Measurements from ENCODE around the gene SGMS1.
"Not testable (repeated sequence)": the region's sequence is repeated elsewhere in the genome, so short reads cannot be mapped to it uniquely, and the experiment has no call there.

Gene SGMS1

GRCh38 chr10:50508315-50509051 lies 115.3 kb downstream of the SGMS1 start:
- DNase-seq (ENCODE audit: low spot score), result no peak

GRCh38 chr10:50506861-50507573 lies 116.7 kb downstream of the SGMS1 start:
- DNase-seq (ENCODE audit: low spot score), result no peak

GRCh38 chr10:50504389-50504788 lies 119.4 kb downstream of the SGMS1 start:
- DNase-seq (ENCODE audit: low spot score), result no peak

- DNase-seq (ENCODE audit: low spot score), result no peak
Observed at GRCh38 chr10:50503661-50504320, 120.0 kb downstream of the SGMS1 start.

- DNase-seq (ENCODE audit: low spot score), result not testable (repeated sequence)
Observed at GRCh38 chr10:50503156-50503555, 120.6 kb downstream of the SGMS1 start.

GRCh38 chr10:50501924-50502452 lies 121.8 kb downstream of the SGMS1 start:
- no peak for DNase-seq (ENCODE audit: low spot score)

GRCh38 chr10:50501478-50501877 lies 122.3 kb downstream of the SGMS1 start:
- DNase-seq (ENCODE audit: low spot score), result no peak

GRCh38 chr10:50498465-50498864 lies 125.3 kb downstream of the SGMS1 start:
- DNase-seq (ENCODE audit: low spot score), result no peak

GRCh38 chr10:50497758-50498157 lies 126.0 kb downstream of the SGMS1 start:
- DNase-seq (ENCODE audit: low spot score), result no peak

- DNase-seq (ENCODE audit: low spot score), result no peak
Observed at GRCh38 chr10:50496228-50496627, 127.5 kb downstream of the SGMS1 start.

GRCh38 chr10:50490241-50490640 lies 133.5 kb downstream of the SGMS1 start:
- DNase-seq (ENCODE audit: low spot score), result no peak

GRCh38 chr10:50484550-50484949 lies 139.2 kb downstream of the SGMS1 start:
- not testable (repeated sequence) for DNase-seq (ENCODE audit: low spot score)

- DNase-seq (ENCODE audit: low spot score), result no peak
Observed at GRCh38 chr10:50480054-50481007, 143.4 kb downstream of the SGMS1 start.

GRCh38 chr10:50477287-50478203 lies 146.2 kb downstream of the SGMS1 start:
- DNase-seq (ENCODE audit: low spot score), result no peak

- no peak for DNase-seq (ENCODE audit: low spot score)
Observed at GRCh38 chr10:50473756-50474155, 150.0 kb downstream of the SGMS1 start.

GRCh38 chr10:50472914-50473313 lies 150.8 kb downstream of the SGMS1 start:
- no peak for DNase-seq (ENCODE audit: low spot score)

- DNase-seq (ENCODE audit: low spot score), result no peak
Observed at GRCh38 chr10:50471583-50471975, 152.2 kb downstream of the SGMS1 start.

- no peak for DNase-seq (ENCODE audit: low spot score)
Observed at GRCh38 chr10:50470798-50471582, 152.8 kb downstream of the SGMS1 start.

GRCh38 chr10:50470345-50470744 lies 153.4 kb downstream of the SGMS1 start:
- no peak for DNase-seq (ENCODE audit: low spot score)

GRCh38 chr10:50469778-50470193 lies 154.0 kb downstream of the SGMS1 start:
- DNase-seq (ENCODE audit: low spot score), result no peak

Measured in ecto neural progenitor cell (in vitro differentiated cells).